ENCODE data around the gene NUCB1.

Gene NUCB1

DNA sequence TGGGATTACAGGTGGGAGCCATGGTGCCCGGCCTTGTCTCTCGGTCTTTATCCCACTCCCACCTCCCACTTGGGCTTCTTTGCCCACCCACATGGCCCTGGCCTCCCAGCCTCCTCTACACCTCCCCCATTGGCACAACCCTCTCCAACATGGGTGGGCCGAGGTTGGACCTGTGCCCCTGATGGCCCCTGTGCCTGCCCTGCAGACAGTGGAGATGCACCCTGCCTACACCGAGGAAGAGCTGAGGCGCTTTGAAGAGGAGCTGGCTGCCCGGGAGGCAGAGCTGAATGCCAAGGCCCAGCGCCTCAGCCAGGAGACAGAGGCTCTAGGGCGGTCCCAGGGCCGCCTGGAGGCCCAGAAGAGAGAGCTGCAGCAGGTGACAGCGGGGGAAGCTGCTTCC is 20.8 kb downstream of the NUCB1 start:
- TF ChIP-seq, protein P1, sequence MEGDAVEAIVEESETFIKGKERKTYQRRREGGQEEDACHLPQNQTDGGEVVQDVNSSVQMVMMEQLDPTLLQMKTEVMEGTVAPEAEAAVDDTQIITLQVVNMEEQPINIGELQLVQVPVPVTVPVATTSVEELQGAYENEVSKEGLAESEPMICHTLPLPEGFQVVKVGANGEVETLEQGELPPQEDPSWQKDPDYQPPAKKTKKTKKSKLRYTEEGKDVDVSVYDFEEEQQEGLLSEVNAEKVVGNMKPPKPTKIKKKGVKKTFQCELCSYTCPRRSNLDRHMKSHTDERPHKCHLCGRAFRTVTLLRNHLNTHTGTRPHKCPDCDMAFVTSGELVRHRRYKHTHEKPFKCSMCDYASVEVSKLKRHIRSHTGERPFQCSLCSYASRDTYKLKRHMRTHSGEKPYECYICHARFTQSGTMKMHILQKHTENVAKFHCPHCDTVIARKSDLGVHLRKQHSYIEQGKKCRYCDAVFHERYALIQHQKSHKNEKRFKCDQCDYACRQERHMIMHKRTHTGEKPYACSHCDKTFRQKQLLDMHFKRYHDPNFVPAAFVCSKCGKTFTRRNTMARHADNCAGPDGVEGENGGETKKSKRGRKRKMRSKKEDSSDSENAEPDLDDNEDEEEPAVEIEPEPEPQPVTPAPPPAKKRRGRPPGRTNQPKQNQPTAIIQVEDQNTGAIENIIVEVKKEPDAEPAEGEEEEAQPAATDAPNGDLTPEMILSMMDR (IDR thresholded peaks at IDR 0.05; ENCODE audit: insufficient read depth, low read length, poor library complexity, severe bottlenecking), result no peak
- no peak for TF ChIP-seq EZH2phosphoT487 (conservative IDR thresholded peaks at IDR 0.05; ENCODE audit: low read length)
- H3K9me3 ChIP-seq (ENCODE audit: insufficient read depth, low read length), result no peaks in the 10 kb centered on the region
- H3K27ac ChIP-seq (ENCODE audit: low read depth, low read length), result no peak overlapping the region
- no peaks in the 10 kb centered on the region for H3K9me2 ChIP-seq (replicated peaks; ENCODE audit: insufficient read depth, low read length)
- no peak overlapping the region for H3K4me3 ChIP-seq (ENCODE audit: insufficient read depth, low read length, poor library complexity, severe bottlenecking)
- no peak overlapping the region for H2AFZ ChIP-seq (ENCODE audit: low read depth, low read length, severe bottlenecking)
- H3F3A ChIP-seq (ENCODE audit: insufficient read depth), result peaks cover 6% of the 10 kb centered on the region; the same call in 1 of the 2 replicates
- no peak overlapping the region for H3K4me2 ChIP-seq (ENCODE audit: low read depth, low read length, poor library complexity, severe bottlenecking)
- H3K9ac ChIP-seq (ENCODE audit: low read length), result no peak overlapping the region
- no peaks in the 10 kb centered on the region for H3K27me3 ChIP-seq (ENCODE audit: low read length)
- H3K79me2 ChIP-seq (ENCODE audit: insufficient read depth, low read length), result no peaks in the 10 kb centered on the region
- H4K20me1 ChIP-seq (ENCODE audit: low read depth, low read length), result no peaks in the 10 kb centered on the region
- H3K36me3 ChIP-seq (ENCODE audit: low read length), result no peaks in the 10 kb centered on the region

DNA sequence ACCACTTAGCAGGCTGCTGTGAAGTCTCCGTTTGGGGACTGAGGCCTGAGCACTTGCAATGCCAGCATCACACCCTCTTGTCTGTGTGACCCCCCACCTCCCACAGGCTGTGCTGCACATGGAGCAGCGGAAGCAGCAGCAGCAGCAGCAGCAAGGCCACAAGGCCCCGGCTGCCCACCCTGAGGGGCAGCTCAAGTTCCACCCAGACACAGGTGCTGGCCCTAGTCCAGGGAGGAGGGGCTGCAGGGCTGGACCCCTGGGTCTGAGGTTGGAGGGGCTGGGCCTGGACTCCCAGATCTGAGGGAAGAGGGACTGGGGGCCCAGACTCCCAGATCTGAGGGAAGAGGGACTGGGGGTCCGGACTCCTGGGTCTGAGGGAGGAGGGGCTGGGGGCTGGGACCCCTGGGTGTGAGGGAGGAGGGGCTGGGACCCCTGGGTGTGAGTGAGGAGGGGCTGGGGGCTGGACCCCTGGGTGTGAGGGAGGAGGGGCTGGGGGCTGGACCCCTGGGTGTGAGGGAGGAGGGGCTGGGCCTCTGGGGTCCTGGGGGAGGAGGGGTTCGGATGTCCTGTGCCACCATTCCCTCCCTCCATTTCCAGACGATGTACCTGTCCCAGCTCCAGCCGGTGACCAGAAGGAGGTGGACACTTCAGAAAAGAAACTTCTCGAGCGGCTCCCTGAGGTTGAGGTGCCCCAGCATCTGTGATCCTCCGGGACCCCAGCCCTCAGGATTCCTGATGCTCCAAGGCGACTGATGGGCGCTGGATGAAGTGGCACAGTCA is 21.8 kb downstream of the NUCB1 start:
- Histone ChIP-seq H2AFZ (ENCODE audit: low read depth, low read length, severe bottlenecking) (no peak overlapping the region), H3K9ac (ENCODE audit: low read length) (no peak overlapping the region), H3K4me2 (ENCODE audit: low read depth, low read length, poor library complexity, severe bottlenecking) (no peak overlapping the region), H3F3A (ENCODE audit: insufficient read depth) (0 out of 2 replicates have a peak, but pooled peaks cover 3% of the 10 kb centered on the region), H3K9me3 (ENCODE audit: insufficient read depth, low read length) (no peaks in the 10 kb centered on the region), H3K27me3 (ENCODE audit: low read length) (no peaks in the 10 kb centered on the region), H3K79me2 (ENCODE audit: insufficient read depth, low read length) (no peaks in the 10 kb centered on the region), H3K27ac (ENCODE audit: low read depth, low read length) (no peak overlapping the region), H3K4me3 (ENCODE audit: insufficient read depth, low read length, poor library complexity, severe bottlenecking) (no peak overlapping the region), H3K9me2 (replicated peaks; ENCODE audit: insufficient read depth, low read length) (no peaks in the 10 kb centered on the region), H3K36me3 (ENCODE audit: low read length) (no peaks in the 10 kb centered on the region), H4K20me1 (ENCODE audit: low read depth, low read length) (no peaks in the 10 kb centered on the region)
- TF ChIP-seq EZH2phosphoT487 (conservative IDR thresholded peaks at IDR 0.05; ENCODE audit: low read length), result no peak
- TF ChIP-seq, protein P1 (IDR thresholded peaks at IDR 0.05; ENCODE audit: insufficient read depth, low read length, poor library complexity, severe bottlenecking), result no peak

DNA sequence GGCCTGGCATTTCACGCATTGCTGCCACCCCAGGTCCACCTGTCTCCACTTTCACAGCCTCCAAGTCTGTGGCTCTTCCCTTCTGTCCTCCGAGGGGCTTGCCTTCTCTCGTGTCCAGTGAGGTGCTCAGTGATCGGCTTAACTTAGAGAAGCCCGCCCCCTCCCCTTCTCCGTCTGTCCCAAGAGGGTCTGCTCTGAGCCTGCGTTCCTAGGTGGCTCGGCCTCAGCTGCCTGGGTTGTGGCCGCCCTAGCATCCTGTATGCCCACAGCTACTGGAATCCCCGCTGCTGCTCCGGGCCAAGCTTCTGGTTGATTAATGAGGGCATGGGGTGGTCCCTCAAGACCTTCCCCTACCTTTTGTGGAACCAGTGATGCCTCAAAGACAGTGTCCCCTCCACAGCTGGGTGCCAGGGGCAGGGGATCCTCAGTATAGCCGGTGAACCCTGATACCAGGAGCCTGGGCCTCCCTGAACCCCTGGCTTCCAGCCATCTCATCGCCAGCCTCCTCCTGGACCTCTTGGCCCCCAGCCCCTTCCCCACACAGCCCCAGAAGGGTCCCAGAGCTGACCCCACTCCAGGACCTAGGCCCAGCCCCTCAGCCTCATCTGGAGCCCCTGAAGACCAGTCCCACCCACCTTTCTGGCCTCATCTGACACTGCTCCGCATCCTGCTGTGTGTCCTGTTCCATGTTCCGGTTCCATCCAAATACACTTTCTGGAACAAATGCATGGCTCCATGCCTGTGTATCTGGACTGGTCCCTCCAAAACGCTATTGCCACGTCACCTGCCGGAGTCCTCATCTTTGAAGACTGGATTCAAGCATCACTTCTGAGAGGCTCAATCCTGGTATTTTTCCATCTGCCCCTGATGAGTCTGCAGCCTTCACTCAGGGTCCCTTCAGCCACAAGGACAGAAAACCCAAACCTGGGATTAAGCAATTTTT is 22.7 kb downstream of the NUCB1 start:
- no peak overlapping the region for H2AFZ ChIP-seq (ENCODE audit: low read depth, low read length, severe bottlenecking)
- H3K36me3 ChIP-seq (ENCODE audit: low read length), result no peaks in the 10 kb centered on the region
- no peaks in the 10 kb centered on the region for H3F3A ChIP-seq (ENCODE audit: insufficient read depth)
- H3K9ac ChIP-seq (ENCODE audit: low read length), result no peak overlapping the region
- H3K9me3 ChIP-seq (ENCODE audit: insufficient read depth, low read length), result no peaks in the 10 kb centered on the region
- H3K79me2 ChIP-seq (ENCODE audit: insufficient read depth, low read length), result no peaks in the 10 kb centered on the region
- H4K20me1 ChIP-seq (ENCODE audit: low read depth, low read length), result no peaks in the 10 kb centered on the region
- H3K4me2 ChIP-seq (ENCODE audit: low read depth, low read length, poor library complexity, severe bottlenecking), result no peak overlapping the region
- no peaks in the 10 kb centered on the region for H3K9me2 ChIP-seq (replicated peaks; ENCODE audit: insufficient read depth, low read length)
- H3K27ac ChIP-seq (ENCODE audit: low read depth, low read length), result no peak overlapping the region
- H3K27me3 ChIP-seq (ENCODE audit: low read length), result no peaks in the 10 kb centered on the region
- TF ChIP-seq EZH2phosphoT487 (conservative IDR thresholded peaks at IDR 0.05; ENCODE audit: low read length), result no peak
- TF ChIP-seq, protein P1 (IDR thresholded peaks at IDR 0.05; ENCODE audit: insufficient read depth, low read length, poor library complexity, severe bottlenecking), result no peak
- H3K4me3 ChIP-seq (ENCODE audit: insufficient read depth, low read length, poor library complexity, severe bottlenecking), result no peak overlapping the region
